GM12878 (cell line): ENCODE results near the gene ACSL1. TPM values are rescaled to one million over a fixed set of nuclear protein-coding genes. Genes with fewer than 3 reads are reported as not detected.
"Not testable (repeated sequence)": the region's sequence is repeated elsewhere in the genome, so short reads cannot be mapped to it uniquely, and the experiment has no call there.

Experiments
- ATAC-seq: fragments of 200-7000 bp; cut with Tn5 transposase; 3 replicates; pipeline ENCODE4 v1.9.1; 2020; ENCODE audit warnings: mild to moderate bottlenecking, moderate library complexity
- BruUV-seq: library from RNA; stranded (reverse); fragments of 400-500 nt; replicated peaks from 2 replicates; lab custom pipeline; 2021; lab: Mats Ljungman, UMichigan
- CTCF ChIA-PET: fragments of 300-600 bp; sonication (Branson Sonifier 250); formaldehyde crosslinking; extraction: SDS; loops from one replicate; lab custom pipeline; 2021; ENCODE audit warnings: inconsistent platforms; lab: Yijun Ruan, JAX
- POLR2A ChIA-PET: fragments of 350-600 bp; formaldehyde crosslinking; extraction: SDS; loops from one replicate; lab custom pipeline; 2021; ENCODE audit warnings: inconsistent platforms; lab: Charles Lee
- RAD21 ChIA-PET: fragments of 300-600 bp; sonication (Branson Sonifier 250); formaldehyde crosslinking; loops from one replicate; lab custom pipeline; 2023; ENCODE audit warnings: antibody characterized with exemption; ENCODE audit not compliant: unreplicated experiment; lab: Charles Lee
- SMC1A ChIA-PET: fragments of 300-600 bp; sonication (Branson Sonifier 250); formaldehyde crosslinking; loops from one replicate; lab custom pipeline; 2023; ENCODE audit not compliant: unreplicated experiment, uncharacterized antibody; lab: Charles Lee
- DNase-seq: peaks from one replicate; pipeline ENCODE4 v3.0.0-alpha.2; 2011; ENCODE audit warnings: low read depth, low spot score
- FAIRE-seq: peaks from 3 replicates; lab custom pipeline; 2011; peaks lifted over from hg19 to GRCh38; lab: Jason Lieb, UNC
- H2AFZ ChIP-seq: 2 replicates; pipeline ENCODE4 v1.6.0; 2011; ENCODE audit warnings: low read depth, low read length, control low read depth; ENCODE audit not compliant: control insufficient read depth
- H3K27ac ChIP-seq: 2 replicates; pipeline ENCODE4 v1.5.1; 2011; ENCODE audit warnings: control low read depth; ENCODE audit not compliant: control insufficient read depth, insufficient read depth
- H3K27me3 ChIP-seq, 2 experiments: replicated peaks in 1 of 2; 2 replicates each; pipeline versions ENCODE4 v1.6.0 to v1.6.1; 2011; ENCODE audit warnings: low read length in 1 of 2; ENCODE audit not compliant: control insufficient read depth in 2 of 2, insufficient read depth in 2 of 2
- H3K36me3 ChIP-seq, 2 experiments: 2 replicates each; pipeline ENCODE4 v1.5.1; 2011; ENCODE audit warnings: low read length in 1 of 2; ENCODE audit not compliant: control insufficient read depth in 2 of 2, insufficient read depth in 2 of 2
- H3K4me1 ChIP-seq: 2 replicates; pipeline ENCODE4 v1.6.1; 2011; ENCODE audit warnings: mild to moderate bottlenecking, low read length, moderate library complexity, mixed read lengths; ENCODE audit not compliant: control insufficient read depth, insufficient read depth
- H3K4me2 ChIP-seq: 2 replicates; pipeline ENCODE4 v1.6.0; 2011; ENCODE audit warnings: control low read depth; ENCODE audit not compliant: control insufficient read depth, insufficient read depth
- H3K4me3 ChIP-seq: fragments of 200-600 bp; sonication (generic); 2 replicates; pipeline ENCODE4 v1.5.1; 2016
- H3K79me2 ChIP-seq: 2 replicates; pipeline ENCODE4 v1.6.0; 2011; ENCODE audit warnings: low read length; ENCODE audit not compliant: control insufficient read depth, insufficient read depth
- H3K9ac ChIP-seq: 2 replicates; pipeline ENCODE4 v1.8.0; 2011; ENCODE audit warnings: low read length, control low read depth, mixed read lengths; ENCODE audit not compliant: control insufficient read depth, insufficient read depth
- H3K9me3 ChIP-seq: replicated peaks from 3 replicates; pipeline ENCODE4 v1.5.1; 2011; ENCODE audit warnings: mild to moderate bottlenecking, low read length; ENCODE audit not compliant: control insufficient read depth, insufficient read depth
- H4K20me1 ChIP-seq: 2 replicates; pipeline ENCODE4 v1.6.0; 2011; ENCODE audit not compliant: control insufficient read depth, insufficient read depth
- E2F8 ChIP-seq: fragments of 450-650 bp; IDR thresholded peaks from 2 replicates; pipeline ENCODE4 v1.6.1; 2018; ENCODE audit warnings: mild to moderate bottlenecking, low read depth, moderate library complexity; ENCODE audit not compliant: partially characterized antibody
- HCFC1 ChIP-seq: fragments of 150-350 bp; IDR thresholded peaks from 2 replicates; pipeline ENCODE4 v1.6.1; 2014; ENCODE audit warnings: low read length
- JUND ChIP-seq: IDR thresholded peaks from 2 replicates; pipeline ENCODE4 v1.6.1; 2012; ENCODE audit warnings: low read depth, mild to moderate bottlenecking, low read length, improper control_type of control experiment, moderate library complexity
- NKRF ChIP-seq: fragments of 450-650 bp; conservative IDR thresholded peaks from 2 replicates; pipeline ENCODE4 v1.6.1; 2017; ENCODE audit warnings: mild to moderate bottlenecking, moderate library complexity
- RBBP5 ChIP-seq: fragments of 200-600 bp; sonication (generic); conservative IDR thresholded peaks from 2 replicates; pipeline ENCODE4 v1.6.1; 2016
- ZNF274 ChIP-seq: IDR thresholded peaks from one replicate; pipeline ENCODE4 v1.8.0; 2011; ENCODE audit not compliant: insufficient read length, insufficient read depth
- WGBS: methylation state at CpG from one replicate; pipeline ENCODE4 v1.1.6; 2016; ENCODE audit warnings: low lambda C conversion rate; ENCODE audit not compliant: insufficient replicate concordance, insufficient coverage; ENCODE audit errors: missing lambda C conversion rate; 5-methylcytosine and 5-hydroxymethylcytosine counted together
- in situ Hi-C: fragments of 300-500 bp; cut with MboI; formaldehyde crosslinking; loops from 9 replicates; pipeline ENCODE4 v1.14.3; 2018; ENCODE audit warnings: mixed read lengths
- intact Hi-C: fragments of 100-400 bp; cut with micrococcal nuclease; formaldehyde crosslinking; loops from one replicate; pipeline ENCODE4 v1.14.2; 2022; ENCODE audit not compliant: unreplicated experiment
- polyA plus RNA-seq, 11 experiments: library from polyadenylated mRNA; depleted of rRNA in 4 of 11; unstranded in 6 of 11; stranded (reverse) in 5 of 11; fragments of >200 nt; fragmentation: Nextera tagmentation in 4 of 11; fragmentation: Illumina TruSeq in 1 of 11; extraction: Ambion mirVana in 4 of 11; extraction: Trizol in 1 of 11; gene quantifications; 1 replicate in 1 of 11; 2 replicates in 10 of 11; pipeline versions ENCODE4 v1.2.1 to v1.2.3, GENCODE V29; 2011 to 2016; ENCODE audit warnings: inconsistent platforms in 2 of 11, missing spikeins in 2 of 11, low read depth in 1 of 11
- total RNA-seq, 4 experiments: library from RNA; depleted of rRNA in 3 of 4; stranded (reverse); fragments of >200 nt in 3 of 4; fragmentation: Illumina TruSeq in 1 of 4; extraction: Trizol in 1 of 4; gene quantifications; 2 replicates each; pipeline versions ENCODE4 v1.2.1 to v1.2.3, GENCODE V29; 2013 to 2021
- TF ChIP-seq, protein P1 (sequence below): IDR thresholded peaks from 2 replicates; pipeline ENCODE4 v1.6.1; 2011; ENCODE audit warnings: borderline replicate concordance, low read depth, mild to moderate bottlenecking, moderate library complexity, low read length; ENCODE audit not compliant: insufficient read depth, poor library complexity, severe bottlenecking

The ACSL1 gene
- total and polyA plus RNA-seq, 10 of the 15 experiments (the other 5 are each of a cell fraction or from before 2014, with no cell fraction given) = 30.7 to 68.1 (median 58.7) TPM

- no peak for TF ChIP-seq E2F8
- TF ChIP-seq ZNF274 = no peak
- TF ChIP-seq, protein P1, sequence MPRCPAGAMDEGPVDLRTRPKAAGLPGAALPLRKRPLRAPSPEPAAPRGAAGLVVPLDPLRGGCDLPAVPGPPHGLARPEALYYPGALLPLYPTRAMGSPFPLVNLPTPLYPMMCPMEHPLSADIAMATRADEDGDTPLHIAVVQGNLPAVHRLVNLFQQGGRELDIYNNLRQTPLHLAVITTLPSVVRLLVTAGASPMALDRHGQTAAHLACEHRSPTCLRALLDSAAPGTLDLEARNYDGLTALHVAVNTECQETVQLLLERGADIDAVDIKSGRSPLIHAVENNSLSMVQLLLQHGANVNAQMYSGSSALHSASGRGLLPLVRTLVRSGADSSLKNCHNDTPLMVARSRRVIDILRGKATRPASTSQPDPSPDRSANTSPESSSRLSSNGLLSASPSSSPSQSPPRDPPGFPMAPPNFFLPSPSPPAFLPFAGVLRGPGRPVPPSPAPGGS = no peak
- TF ChIP-seq HCFC1 = no peak
- TF ChIP-seq JUND = no peak
- TF ChIP-seq RBBP5 = no peak
- no peak for TF ChIP-seq NKRF
These were observed 82.1 kb downstream of the ACSL1 start (continued) for GRCh38 chr4:184743650-184744049.

DNA sequence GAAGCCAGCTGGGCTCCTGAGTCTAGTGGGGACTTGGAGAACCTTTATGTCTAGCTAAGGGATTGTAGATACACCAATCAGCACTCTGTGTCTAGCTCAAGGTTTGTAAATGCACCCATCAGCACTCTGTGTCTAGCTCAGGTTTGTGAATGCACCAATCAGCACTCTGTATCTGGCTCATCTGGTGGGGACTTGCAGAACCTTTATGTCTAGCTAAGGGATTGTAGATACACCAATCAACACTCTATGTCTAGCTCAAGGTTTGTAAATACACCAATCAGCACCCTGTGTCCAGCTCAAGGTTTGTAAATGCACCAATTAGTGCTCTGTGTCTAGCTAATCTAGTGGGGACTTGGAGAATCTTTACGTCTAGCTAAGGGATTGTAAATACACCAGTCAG, 84.1 kb downstream of the ACSL1 start:
- intact Hi-C loops = loop anchor here (10.0 kb wide), 1 partner anchor 393 kb away; no protein-coding TSS in a partner anchor
- H3K4me1 ChIP-seq, H2AFZ ChIP-seq, DNase-seq, H3K27ac ChIP-seq, in situ Hi-C loops, H3K4me2 ChIP-seq, FAIRE-seq, H4K20me1 ChIP-seq, POLR2A ChIA-PET, ATAC-seq, H3K27me3 ChIP-seq, H3K4me3 ChIP-seq, H3K9ac ChIP-seq, H3K9me3 ChIP-seq, H3K79me2 ChIP-seq, H3K36me3 ChIP-seq, BruUV-seq, RAD21 ChIA-PET: not testable (repeated sequence)
- 93% methylated on average over 1 of the region's 1 CpG for WGBS
- CTCF ChIA-PET = interaction anchor here (0.6 to 1.5 kb wide), 7 partner anchors 40 to 393 kb away, joined by 3 to 6 read pairs (median 3); no protein-coding TSS in a partner anchor
- SMC1A ChIA-PET = interaction anchor here (1.1 to 1.6 kb wide), 3 partner anchors 163 to 264 kb away, joined by 3 to 9 read pairs (median 4); no protein-coding TSS in a partner anchor
